Measurements from ENCODE around the gene UNK.

Gene UNK

GRCh38 chr17:75872434-75873351 lies 88.1 kb downstream of the UNK start:
- no peaks in the 10 kb centered on the region for H3K9me3 ChIP-seq (ENCODE audit: severe bottlenecking)
- TF ChIP-seq CTCF (IDR thresholded peaks at IDR 0.05; ENCODE audit: low read depth, low read length) = no peak
- peak overlapping the region; percentile 53 for H3K27ac ChIP-seq
- H3K4me3 ChIP-seq (ENCODE audit: low read depth, low read length) = no peak overlapping the region
- H3K36me3 ChIP-seq = peaks cover 34% of the 10 kb centered on the region
- peak; percentile 72 for DNase-seq
- no peaks in the 10 kb centered on the region for H3K27me3 ChIP-seq (ENCODE audit: insufficient read depth, low read depth, severe bottlenecking)

DNA sequence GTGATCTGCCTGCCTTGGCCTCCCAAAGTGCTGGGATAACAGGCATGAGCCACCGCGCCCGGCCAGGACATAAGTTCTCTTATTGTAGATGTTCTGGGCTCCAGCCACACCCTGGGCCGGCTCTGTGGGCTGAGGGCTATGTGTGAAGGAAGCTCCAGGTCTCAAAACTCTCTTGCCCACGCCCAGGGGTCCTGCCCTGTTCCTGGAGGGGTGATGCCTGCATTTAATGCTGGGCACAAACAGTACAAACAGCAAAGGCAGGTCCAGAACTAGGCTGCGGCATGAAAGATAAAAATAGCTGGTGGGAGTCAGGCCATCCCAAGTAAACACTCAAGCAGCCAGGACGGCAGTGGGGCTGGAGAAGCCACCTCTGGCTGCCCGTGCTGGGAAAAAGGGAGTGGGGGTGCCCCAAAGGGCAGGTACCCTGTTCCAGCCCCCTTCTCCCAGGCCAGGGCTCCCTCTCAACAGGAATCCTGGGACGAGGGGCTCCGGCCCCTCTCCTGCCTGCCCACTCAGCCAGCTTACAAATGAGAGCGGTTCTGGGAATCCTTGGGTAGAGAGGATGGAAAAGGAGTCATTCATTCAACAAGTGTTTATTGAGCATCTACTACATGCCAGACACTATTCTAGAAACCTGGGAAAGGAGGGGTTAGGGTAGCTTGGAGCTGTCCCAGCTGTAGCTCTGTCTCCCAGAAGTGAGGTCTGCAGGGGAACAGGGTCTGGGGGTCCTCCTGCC lies 89.1 kb downstream of the UNK start:
- no peak for DNase-seq
- no peaks in the 10 kb centered on the region for H3K9me3 ChIP-seq (ENCODE audit: severe bottlenecking)
- peak overlapping the region; percentile 53; the same call in 1 of the 2 replicates for H3K27ac ChIP-seq
- H3K4me3 ChIP-seq (ENCODE audit: low read depth, low read length) = no peak overlapping the region
- H3K36me3 ChIP-seq = peaks cover 34% of the 10 kb centered on the region
- TF ChIP-seq CTCF (IDR thresholded peaks at IDR 0.05; ENCODE audit: low read depth, low read length) = no peak
- no peaks in the 10 kb centered on the region for H3K27me3 ChIP-seq (ENCODE audit: insufficient read depth, low read depth, severe bottlenecking)

GRCh38 chr17:75874323-75875181 lies 89.9 kb downstream of the UNK start:
- no peaks in the 10 kb centered on the region for H3K9me3 ChIP-seq (ENCODE audit: severe bottlenecking)
- H3K27me3 ChIP-seq (ENCODE audit: insufficient read depth, low read depth, severe bottlenecking) = no peaks in the 10 kb centered on the region
- H3K4me3 ChIP-seq (ENCODE audit: low read depth, low read length) = no peak overlapping the region
- no peak for TF ChIP-seq CTCF (IDR thresholded peaks at IDR 0.05; ENCODE audit: low read depth, low read length)
- DNase-seq = no peak
- no peak overlapping the region for H3K27ac ChIP-seq
- H3K36me3 ChIP-seq = peaks cover 34% of the 10 kb centered on the region

Measured in WERI-Rb-1 (cell line).